ENCODE data around the gene PAQR9. TPM values are rescaled to one million over a fixed set of nuclear protein-coding genes. Genes with fewer than 3 reads are reported as not detected.

PAQR9 gene
- total RNA-seq, 1 donor from 2014 or later = not detected

DNA sequence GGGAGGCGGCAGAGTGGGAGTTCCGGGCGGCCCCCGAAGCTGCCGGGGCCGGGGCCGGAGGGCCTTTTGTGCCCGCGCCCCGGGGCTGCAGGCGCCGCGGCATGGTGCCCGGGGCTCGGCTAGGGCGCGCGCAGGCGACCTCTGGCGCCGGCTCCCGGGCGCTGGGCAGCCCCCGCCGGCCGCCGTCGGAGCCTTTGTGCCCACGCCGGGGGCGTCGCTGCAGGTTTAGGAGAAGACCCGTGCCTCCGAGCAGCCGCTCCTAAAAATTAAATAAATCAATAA is 299 bp downstream of the PAQR9 start:
- Histone ChIP-seq H3K9me3 (no peaks in the 10 kb centered on the region), H3K4me3 (peak overlapping the region; percentile 47), H3K27ac (no peak overlapping the region), H3K36me3 (no peaks in the 10 kb centered on the region), H3K27me3 (ENCODE audit: low read depth) (peaks cover 71% of the 10 kb centered on the region), H3K4me1 (no peaks in the 10 kb centered on the region)
- TF ChIP-seq, protein P1, sequence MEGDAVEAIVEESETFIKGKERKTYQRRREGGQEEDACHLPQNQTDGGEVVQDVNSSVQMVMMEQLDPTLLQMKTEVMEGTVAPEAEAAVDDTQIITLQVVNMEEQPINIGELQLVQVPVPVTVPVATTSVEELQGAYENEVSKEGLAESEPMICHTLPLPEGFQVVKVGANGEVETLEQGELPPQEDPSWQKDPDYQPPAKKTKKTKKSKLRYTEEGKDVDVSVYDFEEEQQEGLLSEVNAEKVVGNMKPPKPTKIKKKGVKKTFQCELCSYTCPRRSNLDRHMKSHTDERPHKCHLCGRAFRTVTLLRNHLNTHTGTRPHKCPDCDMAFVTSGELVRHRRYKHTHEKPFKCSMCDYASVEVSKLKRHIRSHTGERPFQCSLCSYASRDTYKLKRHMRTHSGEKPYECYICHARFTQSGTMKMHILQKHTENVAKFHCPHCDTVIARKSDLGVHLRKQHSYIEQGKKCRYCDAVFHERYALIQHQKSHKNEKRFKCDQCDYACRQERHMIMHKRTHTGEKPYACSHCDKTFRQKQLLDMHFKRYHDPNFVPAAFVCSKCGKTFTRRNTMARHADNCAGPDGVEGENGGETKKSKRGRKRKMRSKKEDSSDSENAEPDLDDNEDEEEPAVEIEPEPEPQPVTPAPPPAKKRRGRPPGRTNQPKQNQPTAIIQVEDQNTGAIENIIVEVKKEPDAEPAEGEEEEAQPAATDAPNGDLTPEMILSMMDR (IDR thresholded peaks at IDR 0.05) = no peak
- intact Hi-C loops (cut with DNase I) = no loop called here
- no peak for DNase-seq
- ATAC-seq = no peak

DNA sequence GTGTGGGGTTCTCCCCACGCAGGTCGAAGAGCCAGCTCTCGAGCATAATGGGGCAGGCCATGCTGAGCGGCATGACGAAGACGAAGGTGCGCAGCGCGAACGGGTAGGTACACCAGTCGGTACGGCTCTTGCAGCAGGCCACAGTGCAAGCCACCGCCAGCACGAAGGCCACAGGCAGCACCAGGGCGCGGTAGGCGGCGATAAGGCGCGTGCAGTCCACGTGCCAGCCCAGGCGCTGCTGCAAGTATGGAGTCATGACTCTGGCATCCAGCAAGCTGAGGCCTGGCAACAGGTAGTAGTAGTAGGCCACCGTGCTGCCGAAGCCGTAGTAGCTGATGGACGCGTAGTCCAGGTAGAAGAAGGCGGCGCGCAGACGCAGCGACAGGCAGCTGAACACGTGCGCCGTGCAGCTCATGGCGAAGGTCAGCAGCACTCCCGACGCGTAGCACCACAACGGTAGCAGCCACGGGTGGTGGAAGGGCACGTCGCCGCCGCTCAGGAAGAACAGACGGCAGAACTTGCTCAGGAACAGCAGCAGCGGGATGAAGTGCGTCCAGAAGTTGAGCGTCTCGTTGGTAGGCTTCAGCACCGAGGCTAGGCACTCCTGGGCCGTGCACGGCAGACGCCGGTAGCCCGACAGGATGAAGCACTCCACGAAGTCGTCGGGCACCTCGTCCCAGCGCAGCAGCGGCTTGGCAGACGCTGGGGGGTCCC is 797 bp downstream of the PAQR9 start:
- intact Hi-C loops (cut with DNase I) = no loop called here
- DNase-seq = no peak

DNA sequence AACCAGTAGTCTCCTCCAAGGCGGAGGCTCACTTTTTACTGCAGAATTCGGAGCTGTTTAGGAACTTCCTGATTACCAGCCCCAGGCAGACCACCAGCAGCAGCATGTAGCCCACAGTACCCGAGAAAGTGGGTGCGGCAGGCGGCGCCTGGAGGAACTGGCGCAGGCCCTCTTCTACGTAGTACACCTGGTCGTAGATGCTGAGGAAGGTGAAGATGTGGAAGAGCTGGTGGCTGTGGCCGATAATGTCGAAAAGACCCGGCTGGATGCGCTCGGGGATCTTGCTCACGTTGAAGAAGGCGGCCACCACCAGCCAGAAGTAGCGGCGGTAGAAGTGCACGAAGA is 1.3 kb downstream of the PAQR9 start:
- H3K27ac ChIP-seq = no peak overlapping the region
- DNase-seq (no peak), ATAC-seq (no peak)
- H3K9me3 ChIP-seq = no peaks in the 10 kb centered on the region
- H3K36me3 ChIP-seq = no peaks in the 10 kb centered on the region
- H3K4me1 ChIP-seq = no peaks in the 10 kb centered on the region
- H3K27me3 ChIP-seq (ENCODE audit: low read depth) = peaks cover 71% of the 10 kb centered on the region
- H3K4me3 ChIP-seq = no peak overlapping the region
- TF ChIP-seq, protein P1 (IDR thresholded peaks at IDR 0.05) = no peak
- intact Hi-C loops (cut with DNase I) = no loop called here

More for the DNA sequence above, 797 bp downstream of the PAQR9 start:
- H3K36me3 ChIP-seq = no peaks in the 10 kb centered on the region
- no peak overlapping the region for H3K27ac ChIP-seq
- H3K4me3 ChIP-seq = peak overlapping the region; percentile 47
- H3K9me3 ChIP-seq = no peaks in the 10 kb centered on the region
- peak in 1 of 2 donors; percentile 32 for ATAC-seq
- peaks cover 71% of the 10 kb centered on the region for H3K27me3 ChIP-seq (ENCODE audit: low read depth)
- H3K4me1 ChIP-seq = no peaks in the 10 kb centered on the region
- TF ChIP-seq, protein P1 (IDR thresholded peaks at IDR 0.05) = no peak

DNA sequence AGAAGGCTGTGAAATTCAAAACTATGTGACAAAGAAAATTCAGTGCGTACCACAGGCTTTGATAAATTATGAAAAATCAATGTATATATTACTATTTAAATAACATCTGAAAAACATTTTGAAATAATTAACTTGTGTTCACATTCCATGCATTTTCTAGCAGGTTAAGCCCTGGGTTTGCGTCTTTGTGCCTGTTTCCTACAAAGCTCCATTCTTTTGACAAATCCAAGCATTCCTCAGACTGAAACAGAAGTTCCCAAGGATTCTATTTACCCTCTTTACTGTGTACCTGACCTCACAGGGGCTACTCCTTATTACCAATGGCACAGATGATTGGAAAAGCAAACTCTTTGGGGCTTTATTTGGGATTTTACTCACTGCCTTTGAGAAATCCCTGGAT is 1.9 kb downstream of the PAQR9 start:
- intact Hi-C loops (cut with DNase I) = no loop called here
- DNase-seq = no peak
- Histone ChIP-seq H3K27ac (no peak overlapping the region), H3K27me3 (ENCODE audit: low read depth) (peaks cover 67% of the 10 kb centered on the region), H3K9me3 (no peaks in the 10 kb centered on the region), H3K4me1 (no peaks in the 10 kb centered on the region), H3K36me3 (no peaks in the 10 kb centered on the region), H3K4me3 (no peak overlapping the region)
- TF ChIP-seq, protein P1 (IDR thresholded peaks at IDR 0.05) = no peak
- no peak for ATAC-seq

DNA sequence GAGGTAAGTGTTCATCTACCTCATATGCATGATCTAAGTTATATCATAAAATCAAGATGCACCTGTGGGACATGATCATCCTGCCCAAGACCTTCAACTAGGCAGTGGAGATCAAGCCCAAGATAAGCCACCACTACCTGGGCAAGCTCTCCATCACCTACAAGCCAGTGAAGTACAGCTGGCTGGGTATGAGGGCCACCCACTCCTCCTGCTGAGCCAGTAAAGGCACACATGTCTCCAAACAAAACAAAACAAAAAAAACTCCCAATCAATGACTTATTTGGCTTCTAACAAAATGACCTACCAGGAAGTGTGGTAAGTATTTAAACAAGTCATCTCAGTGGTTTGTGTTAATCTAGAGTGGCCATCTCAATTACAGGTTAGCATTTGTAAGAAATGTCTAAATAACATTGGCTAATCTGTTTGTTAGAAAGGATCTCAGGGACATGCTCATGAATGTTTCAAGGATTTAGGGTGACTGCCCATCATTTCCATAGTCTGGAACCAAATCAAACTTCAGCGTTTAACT is 3.1 kb downstream of the PAQR9 start:
- intact Hi-C loops (cut with DNase I) = no loop called here
- Histone ChIP-seq H3K27me3 (ENCODE audit: low read depth) (peaks cover 58% of the 10 kb centered on the region), H3K4me1 (no peaks in the 10 kb centered on the region), H3K36me3 (no peaks in the 10 kb centered on the region), H3K4me3 (no peak overlapping the region), H3K27ac (no peak overlapping the region), H3K9me3 (no peaks in the 10 kb centered on the region)
- TF ChIP-seq, protein P1 (IDR thresholded peaks at IDR 0.05) = no peak
- DNase-seq = no peak
- ATAC-seq = no peak
